Mesangial cell (primary cell): ENCODE results near the gene TPST1. TPM values are rescaled to one million over a fixed set of nuclear protein-coding genes. Genes with fewer than 3 reads are reported as not detected.

Source experiments
- total RNA-seq: library from RNA; depleted of rRNA; stranded (reverse); fragments of >200 nt; gene quantifications from 2 replicates; pipeline ENCODE4 v1.2.3, GENCODE V29; 2015

Gene TPST1
- total RNA-seq, result 18.6 and 28.8 TPM in 2 replicates

GRCh38 chr7:66204822-66205740 is at the start of gene TPST1:
TSS of gene TPST1 (plus strand) at chr7:66205334. CDS start at chr7:66240426, 35,092 bp downstream.

Other genes starting within 250 kb of the TPST1 start
- 18.3 and 34.9 TPM in 2 replicates for gene GUSB, start 223.1 kb upstream of the TPST1 start, total RNA-seq
- gene ASL, start 129.5 kb upstream of the TPST1 start, total RNA-seq, result 29.2 and 56.1 TPM in 2 replicates
- gene CRCP, start 90.5 kb upstream of the TPST1 start, total RNA-seq, result 24.9 and 30.0 TPM in 2 replicates